MCF 10A (cell line): ENCODE data around the gene XPC. TPM values are rescaled to one million over a fixed set of nuclear protein-coding genes. Genes with fewer than 3 reads are reported as not detected.

Experiments
- BruUV-seq: library from RNA; stranded (reverse); fragments of 400-500 nt; replicated peaks from 2 replicates; lab custom pipeline; 2021; lab: Mats Ljungman, UMichigan
- CTCF ChIA-PET: fragments of 300-600 bp; sonication (Branson Sonifier 250); formaldehyde crosslinking; extraction: SDS; loops from one replicate; lab custom pipeline; 2021; ENCODE audit warnings: antibody characterized with exemption, inconsistent platforms; lab: Yijun Ruan, JAX
- POLR2A ChIA-PET: fragments of 300-600, 350-650 bp; sonication (Branson Sonifier 250); formaldehyde crosslinking; extraction: SDS; loops from one replicate; lab custom pipeline; 2020; ENCODE audit warnings: antibody characterized with exemption, inconsistent platforms; lab: Yijun Ruan, JAX
- DNase-seq: peaks from one replicate; pipeline ENCODE4 v3.0.0-alpha.2; 2018; ENCODE audit not compliant: unreplicated experiment
- H3K27ac Mint-ChIP-seq: one replicate; pipeline ENCODE4 v1.8.0; 2022; ENCODE audit warnings: mild to moderate bottlenecking, low read depth, mixed read lengths; ENCODE audit not compliant: unreplicated experiment
- H3K27me3 Mint-ChIP-seq: one replicate; pipeline ENCODE4 v1.8.0; 2022; ENCODE audit warnings: mixed read lengths; ENCODE audit not compliant: insufficient read depth, unreplicated experiment
- H3K36me3 Mint-ChIP-seq: one replicate; pipeline ENCODE4 v1.8.0; 2022; ENCODE audit warnings: mild to moderate bottlenecking, moderate library complexity, mixed read lengths; ENCODE audit not compliant: insufficient read depth, unreplicated experiment
- H3K4me1 Mint-ChIP-seq: one replicate; pipeline ENCODE4 v1.8.0; 2022; ENCODE audit warnings: mixed read lengths; ENCODE audit not compliant: insufficient read depth, unreplicated experiment
- H3K4me3 Mint-ChIP-seq: one replicate; pipeline ENCODE4 v1.8.0; 2022; ENCODE audit warnings: mild to moderate bottlenecking, moderate library complexity, mixed read lengths; ENCODE audit not compliant: unreplicated experiment
- H3K9me3 Mint-ChIP-seq: one replicate; pipeline ENCODE4 v1.8.0; 2022; ENCODE audit warnings: mixed read lengths; ENCODE audit not compliant: unreplicated experiment
- intact Hi-C: fragments of 100-400 bp; cut with micrococcal nuclease; formaldehyde crosslinking; loops from 2 replicates; pipeline ENCODE4 v1.14.1; 2022
- total RNA-seq: library from RNA; stranded (reverse); gene quantifications from 2 replicates; pipeline ENCODE4 v1.2.3, GENCODE V29; 2022
- TF ChIP-seq, protein P1 (sequence below): fragments of 200-600 bp; IDR thresholded peaks from one replicate; pipeline ENCODE4 v1.8.0; 2022; ENCODE audit warnings: antibody characterized with exemption, mild to moderate bottlenecking; ENCODE audit not compliant: unreplicated experiment

XPC gene
- total RNA-seq, 1 experiment from 2014 or later, result 73.3 TPM

DNA sequence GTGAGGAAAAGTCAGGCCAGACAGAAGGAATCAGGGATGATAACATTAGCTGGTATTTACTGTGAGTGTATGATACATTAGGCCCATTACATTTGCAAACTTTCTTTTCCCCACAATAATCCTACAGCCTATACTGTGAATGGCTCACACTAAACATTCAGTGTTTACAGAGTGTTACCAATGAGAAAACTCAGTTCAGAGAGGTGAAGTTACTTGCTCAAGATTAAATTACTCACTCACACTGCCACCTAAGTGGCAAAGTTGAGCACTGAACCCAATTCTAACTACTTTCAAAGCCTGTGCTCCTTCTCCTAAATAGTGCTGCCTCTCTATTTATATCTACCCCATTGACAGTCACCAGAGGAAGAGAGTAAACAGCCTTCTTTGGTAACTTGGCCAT is 8.5 kb downstream of the XPC start:
- peaks cover 86% of the 10 kb centered on the region for H3K36me3 Mint-ChIP-seq
- peaks cover 66% of the 10 kb centered on the region for H3K4me1 Mint-ChIP-seq
- POLR2A ChIA-PET, result interaction anchor here (0.6 to 7.2 kb wide), 7 partner anchors 9 to 280 kb away, joined by 3 to 77 read pairs (median 8); partner anchors contain the start of genes CHCHD4, LSM3, TMEM43 and XPC
- BruUV-seq, result no TSS peak
- peak overlapping the region; percentile 96 for H3K27ac Mint-ChIP-seq
- CTCF ChIA-PET, result interaction anchor here (0.8 to 2.0 kb wide), 3 partner anchors 20 to 274 kb away, joined by 4 to 5 read pairs (median 5); no protein-coding TSS in a partner anchor
- H3K9me3 Mint-ChIP-seq, result no peaks in the 10 kb centered on the region
- no peaks in the 10 kb centered on the region for H3K27me3 Mint-ChIP-seq
- intact Hi-C loops, result loop anchor here (1.0 kb wide), 1 partner anchor 45 kb away; the partner anchor contains the start of gene TMEM43
- no peak for DNase-seq
- peak overlapping the region; percentile 39 for H3K4me3 Mint-ChIP-seq
- TF ChIP-seq, protein P1, sequence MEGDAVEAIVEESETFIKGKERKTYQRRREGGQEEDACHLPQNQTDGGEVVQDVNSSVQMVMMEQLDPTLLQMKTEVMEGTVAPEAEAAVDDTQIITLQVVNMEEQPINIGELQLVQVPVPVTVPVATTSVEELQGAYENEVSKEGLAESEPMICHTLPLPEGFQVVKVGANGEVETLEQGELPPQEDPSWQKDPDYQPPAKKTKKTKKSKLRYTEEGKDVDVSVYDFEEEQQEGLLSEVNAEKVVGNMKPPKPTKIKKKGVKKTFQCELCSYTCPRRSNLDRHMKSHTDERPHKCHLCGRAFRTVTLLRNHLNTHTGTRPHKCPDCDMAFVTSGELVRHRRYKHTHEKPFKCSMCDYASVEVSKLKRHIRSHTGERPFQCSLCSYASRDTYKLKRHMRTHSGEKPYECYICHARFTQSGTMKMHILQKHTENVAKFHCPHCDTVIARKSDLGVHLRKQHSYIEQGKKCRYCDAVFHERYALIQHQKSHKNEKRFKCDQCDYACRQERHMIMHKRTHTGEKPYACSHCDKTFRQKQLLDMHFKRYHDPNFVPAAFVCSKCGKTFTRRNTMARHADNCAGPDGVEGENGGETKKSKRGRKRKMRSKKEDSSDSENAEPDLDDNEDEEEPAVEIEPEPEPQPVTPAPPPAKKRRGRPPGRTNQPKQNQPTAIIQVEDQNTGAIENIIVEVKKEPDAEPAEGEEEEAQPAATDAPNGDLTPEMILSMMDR, result no peak

- peaks cover 62% of the 10 kb centered on the region for H3K4me1 Mint-ChIP-seq
- peak overlapping the region; percentile 96 for H3K27ac Mint-ChIP-seq
- TF ChIP-seq, protein P1, result no peak
- no peaks in the 10 kb centered on the region for H3K27me3 Mint-ChIP-seq
- no peaks in the 10 kb centered on the region for H3K9me3 Mint-ChIP-seq
- intact Hi-C loops, result no loop called here
- ChIA-PET POLR2A (interaction anchor here (0.7 to 7.2 kb wide), 6 partner anchors 9 to 220 kb away, joined by 3 to 77 read pairs (median 10); partner anchors contain the start of genes CHCHD4, LSM3, TMEM43 and XPC), CTCF (interaction anchor here (2.0 kb wide), 1 partner anchor 34 kb away, joined by 4 read pairs; no protein-coding TSS in a partner anchor)
- no peak overlapping the region for H3K4me3 Mint-ChIP-seq
- no peak for DNase-seq
- peaks cover 91% of the 10 kb centered on the region for H3K36me3 Mint-ChIP-seq
- no TSS peak for BruUV-seq
Observed at GRCh38 chr3:14169435-14169834, 9.0 kb downstream of the XPC start.

DNA sequence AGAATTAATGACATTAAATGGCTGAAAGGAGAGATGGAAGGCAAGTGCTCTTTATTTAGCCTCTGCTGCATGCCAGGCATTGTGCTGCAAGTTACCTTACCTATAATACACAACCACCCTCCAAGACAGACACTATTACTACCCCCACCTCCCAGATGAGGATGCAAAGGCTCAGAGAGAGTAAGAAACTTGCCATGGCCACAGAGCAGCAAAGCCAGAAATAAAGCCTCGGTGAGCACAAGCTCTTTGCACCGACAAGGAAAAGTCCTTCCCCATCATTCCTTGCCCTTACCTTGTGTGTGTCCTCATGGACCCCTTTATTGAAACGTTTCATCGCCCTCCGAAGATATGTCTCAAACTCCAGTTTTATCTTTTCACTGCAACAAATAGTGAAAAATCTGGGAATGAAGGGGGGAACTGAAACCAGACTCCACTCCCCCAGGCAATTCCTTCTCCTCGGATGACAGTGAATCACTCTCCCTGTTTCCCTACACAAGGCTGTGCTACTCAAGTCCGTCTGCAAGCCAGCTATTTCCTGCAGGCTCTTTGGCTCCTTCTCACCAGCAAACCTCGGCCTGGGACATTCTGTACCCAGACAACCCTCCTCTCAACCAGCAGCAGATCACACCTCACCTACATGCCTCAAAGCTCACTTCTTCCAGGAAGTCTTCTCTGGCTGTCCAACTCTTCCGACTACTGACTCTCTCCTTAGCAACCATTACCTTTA is 11.4 kb downstream of the XPC start:
- DNase-seq, result peak; percentile 35
- no TSS peak for BruUV-seq
- Mint-ChIP-seq H3K9me3 (no peaks in the 10 kb centered on the region), H3K27ac (peak overlapping the region; percentile 65), H3K4me1 (peaks cover 53% of the 10 kb centered on the region), H3K27me3 (no peaks in the 10 kb centered on the region), H3K4me3 (peak overlapping the region; percentile 53), H3K36me3 (peaks cover 98% of the 10 kb centered on the region)
- ChIA-PET POLR2A (interaction anchor here (0.8 to 3.7 kb wide), 6 partner anchors 9 to 42 kb away, joined by 3 to 43 read pairs (median 6); partner anchors contain the start of genes CHCHD4, LSM3, TMEM43 and XPC), CTCF (interaction anchor here (0.5 to 2.1 kb wide), 4 partner anchors 10 to 520 kb away, joined by 3 to 10 read pairs (median 4); partner anchors contain the start of genes CHCHD4 and TMEM43)
- TF ChIP-seq, protein P1, result no peak
- intact Hi-C loops, result no loop called here

- BruUV-seq, result no TSS peak
- Mint-ChIP-seq H3K36me3 (peaks cover 98% of the 10 kb centered on the region), H3K4me3 (no peak overlapping the region), H3K27ac (peak overlapping the region; percentile 59), H3K27me3 (no peaks in the 10 kb centered on the region), H3K4me1 (peaks cover 20% of the 10 kb centered on the region), H3K9me3 (no peaks in the 10 kb centered on the region)
- POLR2A ChIA-PET, result interaction anchor here (0.8 to 2.3 kb wide), 6 partner anchors 9 to 37 kb away, joined by 3 to 13 read pairs (median 6); partner anchors contain the start of genes CHCHD4, LSM3, TMEM43 and XPC
- TF ChIP-seq, protein P1, result no peak
- intact Hi-C loops, result no loop called here
- DNase-seq, result no peak
- CTCF ChIA-PET, result interaction anchor here (1.1 to 1.4 kb wide), 2 partner anchors 42 to 277 kb away, joined by 3 to 4 read pairs; no protein-coding TSS in a partner anchor
Observed at GRCh38 chr3:14162178-14162577, 16.2 kb downstream of the XPC start.
